ENCODE results near the gene TRAPPC11.

TRAPPC11 gene

DNA sequence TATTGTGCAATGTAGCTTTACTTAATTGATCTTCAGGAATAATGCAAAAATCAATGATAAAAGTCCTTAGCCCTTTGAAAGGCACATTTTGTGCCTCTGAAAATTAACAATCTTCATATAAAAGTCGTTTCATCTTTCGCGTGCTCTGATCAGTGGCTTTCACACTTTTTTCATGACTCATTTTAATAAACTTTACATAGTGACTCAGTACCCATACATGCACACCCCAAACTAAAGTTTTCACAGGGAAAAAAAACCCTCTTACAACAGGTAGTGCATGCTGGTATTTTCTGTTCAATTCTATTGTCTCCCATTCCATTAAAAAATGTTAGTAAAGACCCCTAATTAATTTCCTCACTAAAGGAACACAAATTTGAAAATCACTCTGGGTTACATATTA lies 21.6 kb upstream of the TRAPPC11 start:
- no peak for DNase-seq (ENCODE audit: low spot score)

DNA sequence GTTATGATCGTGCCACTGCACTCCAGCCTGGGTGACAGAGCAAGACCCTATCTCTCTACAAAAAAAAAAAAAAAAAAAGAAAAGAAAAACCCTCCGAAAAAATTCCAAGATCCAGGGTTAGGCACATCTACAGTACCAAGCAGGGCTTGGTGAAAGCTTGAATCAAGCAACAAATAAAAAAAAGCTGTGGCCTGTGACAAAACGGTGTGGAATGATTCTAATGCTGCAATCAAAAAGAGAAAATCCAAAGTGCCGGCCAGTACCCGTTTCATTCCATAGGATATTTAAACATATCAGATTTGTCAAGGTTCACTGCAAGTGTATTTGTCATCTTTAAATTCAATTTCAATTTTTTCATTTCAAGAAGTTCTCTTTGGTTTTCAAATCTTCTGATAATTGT lies 20.7 kb upstream of the TRAPPC11 start:
- DNase-seq (ENCODE audit: low spot score): no peak

DNA sequence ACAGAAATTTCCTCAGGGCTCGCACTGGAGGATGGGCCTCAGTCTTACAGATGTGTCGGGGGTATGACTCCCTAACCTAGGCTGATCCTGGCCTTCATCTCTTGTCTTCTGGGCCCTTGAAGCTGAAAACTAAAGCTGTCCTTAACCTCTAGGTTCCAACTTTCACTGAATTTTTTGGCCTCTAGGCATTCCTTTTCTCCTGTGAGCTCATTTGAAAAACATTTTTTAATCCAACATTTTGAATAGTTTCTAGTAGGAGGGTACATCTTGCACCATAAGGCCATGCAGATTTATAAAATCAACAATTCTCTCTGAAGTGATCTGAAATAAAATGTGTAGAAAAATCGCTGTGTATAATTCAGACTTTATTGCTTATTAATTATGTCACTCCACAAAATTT lies 19.8 kb upstream of the TRAPPC11 start:
- DNase-seq (ENCODE audit: low spot score): no peak

DNA sequence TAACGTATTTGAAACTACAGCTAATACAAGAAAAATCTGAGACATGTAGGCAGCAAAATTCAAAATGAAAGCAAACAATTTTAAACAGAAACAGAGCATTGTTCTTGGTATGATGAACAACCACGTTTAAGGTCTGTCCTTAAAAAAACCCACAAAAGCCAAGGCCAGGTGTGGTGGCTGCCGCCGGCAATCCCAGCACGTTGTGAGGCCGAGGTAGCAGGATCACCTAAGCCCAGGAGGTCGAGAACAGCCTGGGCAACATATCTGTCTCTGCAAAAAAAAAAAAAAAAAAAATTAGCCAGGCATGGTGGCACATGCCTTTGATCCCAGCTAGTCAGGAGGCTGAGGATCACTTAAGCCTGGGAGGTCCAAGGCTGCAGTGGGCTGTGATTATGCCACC lies 13.8 kb upstream of the TRAPPC11 start:
- no peak for DNase-seq (ENCODE audit: low spot score)

DNA sequence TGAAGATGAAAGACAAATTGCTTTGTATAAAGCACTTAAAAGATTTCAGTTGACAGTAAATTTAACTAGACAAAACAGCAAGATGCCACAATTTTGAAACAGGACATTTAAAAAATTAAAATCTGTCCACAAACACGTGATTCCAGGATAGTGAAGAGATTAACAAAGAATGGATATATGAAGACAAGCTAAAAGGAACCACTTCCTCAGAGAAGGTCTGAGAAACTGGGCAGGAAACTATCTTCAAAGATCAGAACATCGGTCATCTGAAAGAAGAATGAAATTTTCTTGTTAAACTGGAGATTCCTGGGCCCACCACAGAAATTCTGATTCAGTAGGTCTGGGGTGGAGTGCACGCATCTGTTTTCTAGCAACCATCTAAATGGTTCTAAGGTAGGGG lies 1.5 kb upstream of the TRAPPC11 start:
- DNase-seq (ENCODE audit: low spot score): no peak

DNA sequence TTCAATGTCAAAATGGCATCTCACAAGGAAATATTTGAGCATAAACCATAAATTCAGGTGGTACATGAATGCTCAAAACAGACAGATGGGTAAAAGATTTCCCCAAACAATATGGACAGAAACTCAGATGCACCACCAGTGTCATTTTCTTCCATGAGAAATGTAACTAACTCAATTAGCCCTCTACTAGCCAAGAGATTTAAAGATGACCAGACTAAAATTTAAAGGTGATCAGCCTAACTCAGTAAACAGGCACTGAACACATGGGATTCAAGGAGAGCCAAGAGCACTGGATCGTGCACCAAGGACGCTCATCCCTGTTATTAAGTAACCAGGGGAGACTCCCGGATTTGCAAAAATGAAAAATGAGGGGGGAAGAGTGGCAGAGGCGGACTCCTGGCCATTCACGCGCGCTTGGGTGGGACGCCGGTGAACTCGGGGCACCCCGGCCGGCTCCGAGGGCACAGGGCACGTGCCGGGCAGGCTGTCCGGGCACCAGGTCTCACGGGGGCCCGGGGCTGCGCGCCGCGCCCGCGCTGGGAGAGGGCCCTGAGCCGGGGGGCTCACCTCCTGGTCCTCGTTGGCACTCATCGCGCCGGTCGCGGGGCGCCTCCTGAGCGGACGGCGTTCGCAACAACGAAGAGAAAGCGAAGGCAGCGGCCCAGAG lies 598 bp upstream of the TRAPPC11 start:
- DNase-seq (ENCODE audit: low spot score): no peak

DNA sequence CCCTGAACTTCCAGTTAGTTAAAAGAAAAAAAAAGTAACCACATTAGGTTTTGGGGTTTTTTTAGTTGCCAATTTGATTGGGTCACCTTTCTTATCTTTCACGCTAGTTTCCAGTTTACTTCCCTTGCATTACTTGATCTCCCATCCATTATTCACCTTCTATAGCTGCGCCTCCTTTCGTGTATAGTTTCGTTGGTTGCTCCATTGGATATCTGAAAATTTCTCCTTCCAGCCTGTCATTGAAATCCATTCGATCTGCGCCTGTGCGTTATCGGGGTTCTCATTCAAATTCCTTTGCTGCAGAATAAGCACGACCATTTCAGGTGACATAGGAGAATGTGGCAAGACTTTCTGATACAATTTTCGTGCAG lies 764 bp downstream of the TRAPPC11 start:
- no peak for DNase-seq (ENCODE audit: low spot score)

DNA sequence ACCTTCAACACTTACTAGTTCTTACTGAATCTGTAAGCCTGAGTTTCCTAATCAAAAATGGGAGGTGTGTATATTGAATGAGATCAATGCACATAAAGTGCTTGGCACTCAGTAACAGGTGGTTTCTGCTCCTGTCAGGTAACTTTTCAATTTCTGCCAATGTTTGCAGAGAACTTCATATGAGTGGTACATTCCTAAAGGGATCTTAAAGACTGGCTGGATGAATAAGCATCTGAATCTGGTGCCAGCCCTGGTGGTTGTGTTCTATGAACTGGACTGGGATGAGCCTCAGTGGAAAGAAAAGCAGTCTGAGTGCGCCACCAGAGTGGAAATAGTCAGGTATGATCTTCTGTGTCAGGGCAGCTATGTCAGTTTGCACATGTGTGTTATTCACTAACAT lies 7.0 kb downstream of the TRAPPC11 start:
- no peak for DNase-seq (ENCODE audit: low spot score)

DNA sequence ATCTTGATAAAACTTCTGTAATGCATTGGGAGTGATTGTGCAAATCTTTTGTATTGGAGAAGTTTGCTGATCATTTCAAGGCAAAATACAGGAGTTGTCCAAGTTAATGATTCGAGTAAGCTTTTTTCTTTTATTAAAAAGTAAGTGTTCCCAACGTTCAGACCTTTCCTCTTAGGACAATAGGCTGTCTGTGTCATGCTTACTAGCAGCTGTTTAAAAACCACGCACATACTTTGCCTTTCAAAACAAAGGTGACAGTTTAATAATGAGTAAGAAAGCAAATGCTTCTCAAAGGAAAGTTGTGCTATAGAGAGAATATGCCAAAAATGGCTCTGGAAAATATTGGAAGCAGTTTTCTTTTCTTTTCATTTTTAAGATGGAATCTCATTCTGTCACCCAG lies 11.2 kb downstream of the TRAPPC11 start:
- no peak for DNase-seq (ENCODE audit: low spot score)

DNA sequence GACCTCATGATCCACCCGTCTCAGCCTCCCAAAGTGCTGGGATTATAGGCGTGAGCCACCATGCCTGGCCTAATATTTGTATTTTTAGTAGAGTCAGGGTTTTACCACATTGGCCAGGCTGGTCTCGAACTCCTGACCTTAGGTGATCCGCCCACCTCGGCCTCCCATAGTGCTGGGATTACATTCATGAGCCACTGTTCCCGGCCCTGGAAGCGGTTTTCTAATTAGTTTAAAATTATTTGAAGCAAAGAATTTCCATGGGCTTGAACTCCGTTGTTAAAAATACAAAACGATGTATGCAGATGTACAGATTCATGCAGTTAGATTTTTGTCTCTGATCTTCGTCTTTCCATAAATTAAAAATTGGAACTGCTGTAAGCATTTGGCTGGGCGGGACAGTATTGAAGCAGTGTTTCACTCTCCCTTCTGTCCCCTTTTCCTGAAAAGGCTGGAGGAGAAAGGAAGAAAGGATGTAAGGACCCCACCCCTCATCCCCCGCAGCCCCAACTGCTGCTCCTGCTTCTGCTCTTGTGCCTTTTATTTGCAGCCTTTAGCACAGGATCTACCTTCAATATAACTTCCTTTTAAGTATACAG lies 12.0 kb downstream of the TRAPPC11 start:
- DNase-seq (ENCODE audit: low spot score): no peak

DNA sequence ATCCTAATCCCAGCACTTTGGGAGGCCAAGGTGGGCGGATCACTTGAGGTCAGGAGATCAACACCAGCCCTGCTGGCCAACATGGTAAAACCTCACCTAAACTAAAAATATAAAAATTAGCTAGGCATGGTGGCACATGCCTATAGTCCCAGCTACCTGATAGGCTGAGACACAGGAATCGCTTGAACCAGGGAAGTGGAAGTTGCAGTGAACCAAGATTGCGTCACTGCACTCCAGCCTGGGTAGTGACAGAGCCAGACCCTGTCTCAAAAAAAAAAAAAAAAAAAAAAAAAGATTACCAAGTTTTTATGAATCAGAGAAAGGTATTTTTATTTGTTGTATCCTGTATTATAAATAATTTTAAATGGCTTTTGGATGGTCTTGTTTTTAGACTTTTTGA lies 15.1 kb downstream of the TRAPPC11 start:
- no peak for DNase-seq (ENCODE audit: low spot score)

DNA sequence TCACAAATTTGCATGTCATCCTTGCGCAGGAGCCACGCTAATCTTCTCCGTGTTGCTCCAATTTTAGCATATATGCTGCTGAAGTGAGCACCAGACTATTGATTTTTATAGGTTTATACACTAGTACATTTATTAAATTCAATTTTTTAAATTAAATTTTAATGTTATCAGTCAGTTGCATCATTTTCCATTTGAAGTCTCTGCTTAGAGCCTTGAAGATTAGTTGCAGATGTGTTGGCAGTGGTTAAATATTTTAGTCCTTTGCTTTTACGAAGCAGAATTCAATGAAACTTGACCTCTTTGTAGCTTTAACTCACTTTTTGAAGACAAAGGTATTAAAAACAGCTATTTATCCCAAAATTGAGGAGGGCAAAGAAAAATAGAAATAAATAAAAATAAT lies 16.5 kb downstream of the TRAPPC11 start:
- DNase-seq (ENCODE audit: low spot score): no peak

DNA sequence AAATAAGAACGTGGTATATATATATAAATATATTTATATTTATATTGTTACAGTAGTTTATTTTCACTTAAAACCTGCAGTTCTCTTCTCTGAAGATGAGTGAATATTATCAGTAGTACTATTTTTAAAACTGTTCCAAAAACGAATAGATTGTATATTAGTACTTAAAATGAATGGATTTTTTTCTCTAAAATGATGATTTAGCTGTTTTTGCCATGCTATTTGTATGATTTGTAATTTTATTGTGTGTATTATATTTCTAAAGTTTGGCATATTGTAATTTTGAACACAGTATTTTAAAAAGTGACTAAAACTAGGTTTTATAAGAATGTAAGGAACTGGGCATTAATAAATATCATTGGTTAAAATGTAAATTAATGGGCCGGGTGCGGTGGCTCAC lies 22.0 kb downstream of the TRAPPC11 start:
- no peak for DNase-seq (ENCODE audit: low spot score)

DNA sequence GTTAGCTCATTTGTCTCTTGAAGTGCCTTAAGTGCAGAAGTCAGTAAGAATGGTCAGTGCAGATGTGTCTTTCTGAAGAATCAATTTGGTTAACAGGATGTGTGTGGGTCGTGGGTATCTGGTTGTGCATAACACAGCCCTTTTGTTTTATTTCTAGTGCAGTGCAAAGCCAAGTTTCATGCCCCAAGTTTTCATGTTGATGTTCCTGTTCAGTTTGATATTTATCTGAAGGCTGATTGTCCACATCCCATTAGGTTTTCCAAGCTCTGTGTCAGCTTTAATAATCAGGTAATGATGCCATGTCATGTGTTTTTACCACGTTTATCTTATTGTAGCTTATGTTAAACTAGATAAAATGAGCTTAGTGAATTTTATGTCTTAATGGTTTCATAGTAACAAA lies 27.4 kb downstream of the TRAPPC11 start:
- DNase-seq (ENCODE audit: low spot score): no peak

DNA sequence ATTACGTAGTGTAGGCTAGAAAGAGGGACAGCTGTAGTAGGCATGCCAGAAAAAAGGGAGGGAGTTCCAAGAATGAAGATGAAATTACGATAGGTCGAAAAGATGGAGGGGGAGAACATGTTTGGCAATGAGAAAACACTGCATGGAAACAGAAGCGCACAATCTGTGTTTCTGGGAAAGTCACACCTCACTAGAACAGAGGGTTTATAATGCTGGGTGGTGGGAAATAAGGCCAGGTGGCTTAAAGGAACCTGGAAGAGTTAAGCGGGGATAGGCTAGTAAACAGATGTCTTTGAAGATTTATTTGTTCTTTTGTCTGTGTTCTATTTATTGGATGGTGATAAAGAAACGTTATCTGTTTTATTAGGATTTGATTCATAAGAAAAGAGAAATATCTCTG lies 29.1 kb downstream of the TRAPPC11 start:
- no peak for DNase-seq (ENCODE audit: low spot score)

DNA sequence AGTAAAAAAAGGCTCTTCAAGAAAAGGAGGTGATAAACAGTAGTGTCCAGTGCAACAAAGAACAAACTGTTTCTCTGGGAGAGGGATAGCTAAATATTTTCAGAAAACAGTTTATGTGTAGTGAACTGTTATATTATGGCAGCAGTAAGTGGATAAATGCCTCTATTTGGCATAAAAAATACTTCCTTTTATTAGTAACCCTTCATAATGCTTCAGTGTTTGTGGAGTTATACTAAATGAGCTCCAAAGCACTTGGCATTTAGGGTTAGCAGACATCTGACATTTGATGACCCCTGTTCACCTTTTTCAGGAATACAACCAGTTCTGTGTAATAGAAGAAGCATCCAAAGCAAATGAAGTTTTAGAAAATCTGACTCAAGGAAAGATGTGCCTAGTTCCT lies 31.9 kb downstream of the TRAPPC11 start:
- DNase-seq (ENCODE audit: low spot score): no peak

DNA sequence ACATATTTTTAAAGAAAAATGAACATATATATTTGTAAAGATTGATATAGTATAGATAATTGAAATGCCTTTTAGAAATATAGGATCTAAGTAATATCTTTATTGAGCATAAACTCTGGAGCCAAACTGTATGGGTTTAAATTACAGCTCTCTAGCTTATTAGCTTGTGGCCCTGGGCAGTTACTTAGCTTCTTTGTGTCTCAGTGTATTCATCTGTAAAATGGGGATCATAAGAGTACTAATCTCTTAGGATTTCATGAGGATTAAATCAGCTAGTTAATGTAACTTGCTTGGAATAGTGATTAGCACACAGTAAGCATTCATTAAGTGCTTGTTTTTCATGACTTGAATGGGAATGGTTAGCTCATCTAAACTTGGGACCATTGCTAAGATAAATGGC lies 32.8 kb downstream of the TRAPPC11 start:
- DNase-seq (ENCODE audit: low spot score): no peak

DNA sequence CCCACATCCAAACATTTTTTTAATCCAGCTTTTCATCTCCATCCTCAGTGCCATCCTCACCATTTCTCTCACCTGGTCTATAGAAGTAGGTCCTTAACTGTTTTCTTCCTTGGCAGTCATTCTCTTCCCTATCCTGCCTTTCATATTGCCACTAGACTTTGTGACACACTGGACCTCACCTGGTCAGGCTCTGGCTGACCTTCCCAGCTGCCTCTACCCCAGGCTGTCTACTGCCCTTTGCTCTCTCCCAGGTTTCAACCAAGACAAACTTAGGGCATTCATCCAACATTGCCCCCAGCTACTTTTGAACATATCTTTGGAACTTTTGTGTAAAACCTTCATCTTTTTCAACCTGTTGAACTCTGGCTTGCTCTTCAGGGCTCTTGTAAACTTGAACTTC lies 39.8 kb downstream of the TRAPPC11 start:
- DNase-seq (ENCODE audit: low spot score): no peak

DNA sequence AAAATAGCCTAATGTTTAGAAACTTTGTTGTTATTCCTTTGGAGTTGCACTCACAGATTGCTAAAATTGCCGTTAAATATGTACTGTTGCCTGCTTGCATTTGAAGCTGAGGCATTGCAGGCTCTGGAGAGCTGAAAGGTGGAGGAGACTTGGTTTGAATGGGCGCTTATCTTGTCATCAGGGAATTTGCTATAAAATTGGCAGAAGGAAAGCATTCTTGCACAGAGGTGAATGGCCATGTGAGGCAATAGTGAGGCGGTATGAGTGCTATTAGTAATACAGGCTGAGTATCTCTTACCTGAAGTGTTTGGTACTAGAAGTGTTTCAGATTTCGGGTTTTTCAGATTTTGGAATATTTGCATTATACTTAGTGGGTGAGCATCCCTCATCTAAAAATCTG lies 41.3 kb downstream of the TRAPPC11 start:
- DNase-seq (ENCODE audit: low spot score): no peak

DNA sequence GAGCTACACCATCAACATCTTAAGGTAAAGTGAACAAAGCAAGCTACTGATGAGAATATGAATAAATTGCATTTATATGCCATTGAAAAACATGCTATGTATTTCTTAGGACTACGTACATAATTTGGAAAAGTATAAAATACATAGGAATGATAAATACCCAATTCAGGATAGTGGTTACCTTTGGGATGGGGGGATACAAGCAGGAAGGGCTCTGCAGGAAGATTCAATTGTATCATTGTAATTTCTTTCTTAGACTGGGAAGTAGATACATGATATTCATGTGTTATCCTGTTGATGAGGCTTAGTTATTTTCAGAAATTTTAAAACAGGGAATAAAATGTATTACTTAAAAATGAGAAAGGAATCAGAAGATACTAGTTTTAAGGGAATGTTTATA lies 43.4 kb downstream of the TRAPPC11 start:
- DNase-seq (ENCODE audit: low spot score): no peak

DNA sequence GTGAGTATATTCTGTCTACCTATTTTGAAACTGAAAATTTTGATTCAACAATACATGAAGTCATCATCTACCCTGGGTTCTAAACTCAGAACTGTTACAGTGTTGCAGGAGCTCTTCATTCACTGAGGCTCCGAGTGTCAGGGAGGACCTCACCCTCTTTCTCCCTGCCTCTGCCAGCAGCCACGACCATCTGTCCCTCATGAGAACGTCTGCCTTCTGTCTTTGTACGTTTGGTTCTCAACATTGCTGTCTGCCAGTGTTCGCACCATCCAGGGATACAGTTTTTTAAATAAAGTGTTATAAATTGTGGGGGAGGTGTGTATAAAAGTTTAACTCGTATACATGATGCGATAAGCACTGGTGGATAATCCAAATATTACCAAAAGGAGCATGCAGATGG lies 55.5 kb downstream of the TRAPPC11 start:
- no peak for DNase-seq (ENCODE audit: low spot score)

DNA sequence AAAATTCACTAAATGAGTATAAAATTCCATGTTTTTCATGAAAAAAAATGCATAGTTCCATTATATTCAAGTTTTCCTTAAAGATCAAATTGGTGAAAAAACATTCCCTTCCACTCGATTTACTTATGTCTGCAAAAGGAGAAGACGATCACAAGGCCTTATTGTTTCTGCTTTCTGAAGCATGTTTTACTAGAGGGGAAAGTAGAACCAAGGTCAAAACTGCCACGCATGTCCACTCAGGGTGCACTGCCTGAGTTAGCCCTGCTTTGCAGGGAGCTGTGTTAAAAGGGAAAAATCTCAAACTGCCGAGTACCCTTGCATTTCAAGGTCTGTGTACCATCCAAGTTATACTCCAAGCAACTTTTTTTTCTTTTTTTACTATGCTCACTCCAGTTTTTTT lies 57.2 kb downstream of the TRAPPC11 start:
- DNase-seq (ENCODE audit: low spot score): no peak

DNA sequence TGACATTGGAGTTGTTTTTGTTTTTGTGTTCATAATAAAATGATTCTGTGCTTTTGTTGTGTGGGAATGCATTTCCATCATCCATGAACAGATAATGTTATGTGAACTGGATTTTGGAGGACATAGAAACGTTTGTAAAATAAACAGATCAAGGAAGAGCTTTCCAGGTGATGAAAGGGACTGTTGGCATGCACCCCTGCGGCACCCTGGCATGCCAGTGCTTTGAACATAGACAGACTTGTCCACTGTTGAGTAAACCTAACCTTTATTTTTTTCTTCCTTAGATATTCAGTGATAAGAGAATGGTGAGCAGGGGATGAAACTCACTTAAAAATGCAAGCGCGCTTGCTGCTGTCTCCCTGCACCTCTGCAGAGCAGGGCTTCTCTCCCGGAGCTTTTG lies 59.8 kb downstream of the TRAPPC11 start:
- no peak for DNase-seq (ENCODE audit: low spot score)
